Uterus (tissue), 2 donors: ENCODE results near the gene GPER1.

Source experiments
- POLR2A ChIP-seq, 2 donors: fragments of 450-650 bp; IDR thresholded peaks; one replicate each; pipeline ENCODE4 v1.6.1; 2016; ENCODE audit warnings: antibody characterized with exemption in 2 of 2, mild to moderate bottlenecking in 1 of 2, moderate library complexity in 1 of 2
- TF ChIP-seq, protein P1 (sequence below), 4 experiments: fragments of 200-600 bp in 2 of 4; fragments of 450-650 bp in 2 of 4; sonication (generic) in 2 of 4; IDR thresholded peaks; one replicate each; pipeline ENCODE4 v1.5.1; 2016 to 2019; ENCODE audit warnings: antibody characterized with exemption in 4 of 4, mild to moderate bottlenecking in 2 of 4, moderate library complexity in 1 of 4

DNA sequence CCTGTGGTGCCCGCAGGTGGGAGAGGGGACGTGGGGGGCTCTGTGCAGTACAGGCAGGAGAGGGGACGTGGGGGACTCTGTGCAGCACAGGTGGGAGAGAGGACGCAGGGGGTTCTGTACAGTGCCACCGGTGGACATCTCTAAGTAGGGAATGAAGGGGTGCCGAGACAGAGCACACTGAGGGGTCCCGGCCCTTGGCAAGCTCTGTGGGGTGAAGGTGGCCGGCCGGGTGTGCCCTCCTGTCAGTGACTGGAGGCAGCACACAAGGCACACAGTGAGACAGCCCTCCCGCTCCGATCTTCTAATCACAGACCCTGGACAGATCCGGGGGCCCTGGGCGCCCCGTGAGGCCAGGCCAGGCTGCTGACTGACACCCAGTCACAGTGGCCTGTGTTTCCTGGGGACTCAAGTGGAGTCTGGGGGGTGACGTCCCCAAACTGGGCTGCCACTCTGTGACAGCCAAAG, 32.4 kb upstream of the GPER1 start:
- TF ChIP-seq, protein P1, sequence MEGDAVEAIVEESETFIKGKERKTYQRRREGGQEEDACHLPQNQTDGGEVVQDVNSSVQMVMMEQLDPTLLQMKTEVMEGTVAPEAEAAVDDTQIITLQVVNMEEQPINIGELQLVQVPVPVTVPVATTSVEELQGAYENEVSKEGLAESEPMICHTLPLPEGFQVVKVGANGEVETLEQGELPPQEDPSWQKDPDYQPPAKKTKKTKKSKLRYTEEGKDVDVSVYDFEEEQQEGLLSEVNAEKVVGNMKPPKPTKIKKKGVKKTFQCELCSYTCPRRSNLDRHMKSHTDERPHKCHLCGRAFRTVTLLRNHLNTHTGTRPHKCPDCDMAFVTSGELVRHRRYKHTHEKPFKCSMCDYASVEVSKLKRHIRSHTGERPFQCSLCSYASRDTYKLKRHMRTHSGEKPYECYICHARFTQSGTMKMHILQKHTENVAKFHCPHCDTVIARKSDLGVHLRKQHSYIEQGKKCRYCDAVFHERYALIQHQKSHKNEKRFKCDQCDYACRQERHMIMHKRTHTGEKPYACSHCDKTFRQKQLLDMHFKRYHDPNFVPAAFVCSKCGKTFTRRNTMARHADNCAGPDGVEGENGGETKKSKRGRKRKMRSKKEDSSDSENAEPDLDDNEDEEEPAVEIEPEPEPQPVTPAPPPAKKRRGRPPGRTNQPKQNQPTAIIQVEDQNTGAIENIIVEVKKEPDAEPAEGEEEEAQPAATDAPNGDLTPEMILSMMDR (IDR thresholded peaks at IDR 0.05) = no peak
- TF ChIP-seq POLR2A (IDR thresholded peaks at IDR 0.05) = no peak
